Immature natural killer cell (primary cell): ENCODE measurements around the gene RAI2. TPM values are rescaled to one million over a fixed set of nuclear protein-coding genes. Genes with fewer than 3 reads are reported as not detected.

Experiments used
- polyA plus RNA-seq, 3 donors: library from polyadenylated mRNA; unstranded; fragments of 300-500 nt; fragmentation: Illumina TruSeq; gene quantifications; one replicate each; pipeline ENCODE4 v1.2.3, GENCODE V29; 2021

Gene RAI2
- polyA plus RNA-seq, 3 donors from 2014 or later: not detected

Other genes starting within 250 kb of the RAI2 start
- 1 to 10 TPM in 2 of 3 donors, not detected in 1; 1.3 to 2.2 TPM for gene SCML1, start 123.8 kb downstream of the RAI2 start, polyA plus RNA-seq